Measurements from ENCODE around the gene ALPP. TPM values are rescaled to one million over a fixed set of nuclear protein-coding genes. Genes with fewer than 3 reads are reported as not detected.
A peak's percentile ranks its signal among the peaks of the same experiment; 100 is the strongest.
"Not testable (repeated sequence)": the region's sequence is repeated elsewhere in the genome, so short reads cannot be mapped to it uniquely, and the experiment has no call there.

The ALPP gene
- polyA plus RNA-seq, 1 experiment, result not detected

- H3K4me3 ChIP-seq (ENCODE audit: low read depth, low read length), result no peak overlapping the region
- ChIA-PET CTCF (no interaction called here), POLR2A (no interaction called here)
- H3K27ac ChIP-seq (ENCODE audit: low read depth, low read length), result no peak overlapping the region
- TF ChIP-seq CTCF (IDR thresholded peaks at IDR 0.05; ENCODE audit: low read depth, low read length), result peak; percentile 6; the same call in 1 of the 2 replicates
- no peaks in the 10 kb centered on the region for H3K27me3 ChIP-seq (ENCODE audit: control insufficient read depth, insufficient read depth, low read length)
- DNase-seq (ENCODE audit: low read depth, low spot score), result no peak
- H3K9me3 ChIP-seq (ENCODE audit: control insufficient read depth, insufficient read depth, low read length), result no peaks in the 10 kb centered on the region
Observed at GRCh38 chr2:232367591-232368233, 10.8 kb upstream of the ALPP start.

- no peaks in the 10 kb centered on the region for H3K27me3 ChIP-seq (ENCODE audit: control insufficient read depth, insufficient read depth, low read length)
- no peak overlapping the region for H3K4me3 ChIP-seq (ENCODE audit: low read depth, low read length)
- POLR2A ChIA-PET, result no interaction called here
- TF ChIP-seq CTCF (IDR thresholded peaks at IDR 0.05; ENCODE audit: low read depth, low read length), result no peak
- CTCF ChIA-PET, result no interaction called here
- no peak for DNase-seq (ENCODE audit: low read depth, low spot score)
- no peak overlapping the region for H3K27ac ChIP-seq (ENCODE audit: low read depth, low read length)
- H3K9me3 ChIP-seq (ENCODE audit: control insufficient read depth, insufficient read depth, low read length), result no peaks in the 10 kb centered on the region
Observed at GRCh38 chr2:232368311-232368731, 10.2 kb upstream of the ALPP start.

- peaks cover 2% of the 10 kb centered on the region for H3K27me3 ChIP-seq (ENCODE audit: control insufficient read depth, insufficient read depth, low read length)
- DNase-seq (ENCODE audit: low read depth, low spot score), result no peak
- CTCF ChIA-PET, result no interaction called here
- no peak overlapping the region for H3K4me3 ChIP-seq (ENCODE audit: low read depth, low read length)
- POLR2A ChIA-PET, result no interaction called here
- H3K9me3 ChIP-seq (ENCODE audit: control insufficient read depth, insufficient read depth, low read length), result no peaks in the 10 kb centered on the region
- no peak for TF ChIP-seq CTCF (IDR thresholded peaks at IDR 0.05; ENCODE audit: low read depth, low read length)
- no peak overlapping the region for H3K27ac ChIP-seq (ENCODE audit: low read depth, low read length)
Observed at GRCh38 chr2:232369126-232369951, 9.2 kb upstream of the ALPP start.

- H3K9me3 ChIP-seq (ENCODE audit: control insufficient read depth, insufficient read depth, low read length); H3K27me3 ChIP-seq (ENCODE audit: control insufficient read depth, insufficient read depth, low read length); H3K27ac ChIP-seq (ENCODE audit: low read depth, low read length); DNase-seq (ENCODE audit: low read depth, low spot score); CTCF ChIA-PET; POLR2A ChIA-PET; H3K4me3 ChIP-seq (ENCODE audit: low read depth, low read length): not testable (repeated sequence)
Observed at GRCh38 chr2:232370007-232370406, 8.5 kb upstream of the ALPP start.

GRCh38 chr2:232372231-232373208, 6.0 kb upstream of the ALPP start:
- no peak for DNase-seq (ENCODE audit: low read depth, low spot score)
- no peak overlapping the region for H3K4me3 ChIP-seq (ENCODE audit: low read depth, low read length)
- CTCF ChIA-PET, result interaction anchor here (0.9 kb wide), 1 partner anchor 472 kb away, joined by 3 read pairs; no protein-coding TSS in a partner anchor
- POLR2A ChIA-PET, result interaction anchor here (0.7 kb wide), 1 partner anchor 14 kb away, joined by 3 read pairs; no protein-coding TSS in a partner anchor
- no peaks in the 10 kb centered on the region for H3K9me3 ChIP-seq (ENCODE audit: control insufficient read depth, insufficient read depth, low read length)
- no peak overlapping the region for H3K27ac ChIP-seq (ENCODE audit: low read depth, low read length)
- TF ChIP-seq CTCF (IDR thresholded peaks at IDR 0.05; ENCODE audit: low read depth, low read length), result no peak
- peaks cover 2% of the 10 kb centered on the region for H3K27me3 ChIP-seq (ENCODE audit: control insufficient read depth, insufficient read depth, low read length)
